ENCODE results near the gene CCDC157. TPM values are rescaled to one million over a fixed set of nuclear protein-coding genes. Genes with fewer than 3 reads are reported as not detected.
A peak's percentile ranks its signal among the peaks of the same experiment; 100 is the strongest.

The CCDC157 gene
- total RNA-seq, 1 donor from 2014 or later, result 4.2 TPM

GRCh38 chr22:30423959-30424533 is 67.2 kb downstream of the CCDC157 start:
- Histone ChIP-seq H3K27ac (peak overlapping the region; percentile 94), H3K9me3 (no peaks in the 10 kb centered on the region), H3K4me1 (peaks cover 42% of the 10 kb centered on the region), H3K4me3 (peak overlapping the region; percentile 56 to 76), H3K36me3 (peaks cover 0 to 13% of the 10 kb centered on the region in 2 donors), H3K27me3 (no peaks in the 10 kb centered on the region)
- TF ChIP-seq CTCF (IDR thresholded peaks at IDR 0.05), result no peak
- peak; percentile 95 to 96 for TF ChIP-seq POLR2AphosphoS5 (IDR thresholded peaks at IDR 0.05; ENCODE audit: insufficient read depth in 1 of 2, low read depth in 1 of 2)
- intact Hi-C loops (cut with DNase I), result no loop called here
- peak; percentile 98 to 100 for DNase-seq (ENCODE audit: extremely low spot score in 2 of 2)

- Histone ChIP-seq H3K4me1 (peaks cover 42% of the 10 kb centered on the region), H3K36me3 (peaks cover 0 to 9% of the 10 kb centered on the region in 2 donors), H3K4me3 (peak overlapping the region; percentile 56 to 76), H3K27ac (peak overlapping the region; percentile 94), H3K27me3 (no peaks in the 10 kb centered on the region), H3K9me3 (no peaks in the 10 kb centered on the region)
- intact Hi-C loops (cut with DNase I), result no loop called here
- TF ChIP-seq CTCF (IDR thresholded peaks at IDR 0.05), result no peak
- no peak for TF ChIP-seq POLR2A (IDR thresholded peaks at IDR 0.05)
- no peak for TF ChIP-seq POLR2AphosphoS5 (IDR thresholded peaks at IDR 0.05; ENCODE audit: insufficient read depth in 1 of 2, low read depth in 1 of 2)
- DNase-seq (ENCODE audit: extremely low spot score in 2 of 2), result no peak
These were observed 67.9 kb downstream of the CCDC157 start for GRCh38 chr22:30424534-30425326.

- no peaks in the 10 kb centered on the region for H3K27me3 ChIP-seq
- TF ChIP-seq POLR2A (IDR thresholded peaks at IDR 0.05) (no peak), CTCF (IDR thresholded peaks at IDR 0.05) (no peak), POLR2AphosphoS5 (IDR thresholded peaks at IDR 0.05; ENCODE audit: insufficient read depth in 1 of 2, low read depth in 1 of 2) (no peak)
- peak overlapping the region; percentile 56 to 61 for H3K4me3 ChIP-seq
- no peaks in the 10 kb centered on the region for H3K9me3 ChIP-seq
- no peak for DNase-seq (ENCODE audit: extremely low spot score in 2 of 2)
- H3K36me3 ChIP-seq, result peaks cover 0 to 6% of the 10 kb centered on the region in 2 donors
- H3K4me1 ChIP-seq, result peaks cover 39% of the 10 kb centered on the region
- intact Hi-C loops (cut with DNase I), result no loop called here
- H3K27ac ChIP-seq, result peak overlapping the region; percentile 94
These were observed 68.5 kb downstream of the CCDC157 start for GRCh38 chr22:30425327-30425615.

GRCh38 chr22:30425616-30426387 is 69.0 kb downstream of the CCDC157 start, which contains the start of gene MTFP1:
TSS of gene MTFP1 (plus strand) at chr22:30425768. CDS start at chr22:30425880, 112 bp downstream.
- TF ChIP-seq POLR2A (IDR thresholded peaks at IDR 0.05), result no peak
- no peak for TF ChIP-seq CTCF (IDR thresholded peaks at IDR 0.05)
- no peak for TF ChIP-seq POLR2AphosphoS5 (IDR thresholded peaks at IDR 0.05; ENCODE audit: insufficient read depth in 1 of 2, low read depth in 1 of 2)
- intact Hi-C loops (cut with DNase I), result no loop called here
- Histone ChIP-seq H3K4me1 (peaks cover 37% of the 10 kb centered on the region), H3K27me3 (no peaks in the 10 kb centered on the region), H3K36me3 (peaks cover 0 to 1% of the 10 kb centered on the region in 2 donors), H3K9me3 (no peaks in the 10 kb centered on the region), H3K4me3 (peak within 1 kb of the TSS; percentile 56 to 76), H3K27ac (peak within 1 kb of the TSS; percentile 94)
- DNase-seq (ENCODE audit: extremely low spot score in 2 of 2), result no peak

Small RNA genes lying within 50 kb of the gene (small RNA-seq; reads per million reads assigned to genes)
- gene AC004832.3, result not detected
- not detected for gene RNU6-564P

Other genes with a start within 250 kb of the CCDC157 start
- 0.49 TPM for gene LIF, start 110.2 kb upstream of the CCDC157 start, total RNA-seq
- not detected for gene OSM, start 90.2 kb upstream of the CCDC157 start, total RNA-seq
- 51.8 TPM for gene CASTOR1, start 67.5 kb upstream of the CCDC157 start, total RNA-seq
- 51.3 TPM for gene TBC1D10A, start 30.1 kb upstream of the CCDC157 start, total RNA-seq
- gene SF3A1, start 113 bp upstream of the CCDC157 start, total RNA-seq, result 78.3 TPM
- 17.4 TPM for gene RNF215, start 30.4 kb downstream of the CCDC157 start, total RNA-seq
- gene SEC14L2, start 40.0 kb downstream of the CCDC157 start, total RNA-seq, result 20.6 TPM
- gene MTFP1, start 68.8 kb downstream of the CCDC157 start, total RNA-seq, result 21.1 TPM
- gene SEC14L3, start 115.0 kb downstream of the CCDC157 start, total RNA-seq, result not detected
- not detected for gene SEC14L4, start 148.7 kb downstream of the CCDC157 start, total RNA-seq
- gene SEC14L6, start 189.7 kb downstream of the CCDC157 start, total RNA-seq, result not detected
- not detected for gene GAL3ST1, start 217.7 kb downstream of the CCDC157 start, total RNA-seq
- 75.6 TPM for gene PES1, start 234.9 kb downstream of the CCDC157 start, total RNA-seq